NOMO-1 treated with DMSO at 0.1 percent for 48 hours (cell line): ENCODE results near the gene ZSCAN2.
"Not testable (repeated sequence)": the region's sequence is repeated elsewhere in the genome, so short reads cannot be mapped to it uniquely, and the experiment has no call there.

Source experiments
- DNase-seq: peaks from one replicate; lab custom pipeline; 2025; ENCODE audit not compliant: unreplicated experiment; lab: John Stamatoyannopoulos, UW

Gene ZSCAN2

DNA sequence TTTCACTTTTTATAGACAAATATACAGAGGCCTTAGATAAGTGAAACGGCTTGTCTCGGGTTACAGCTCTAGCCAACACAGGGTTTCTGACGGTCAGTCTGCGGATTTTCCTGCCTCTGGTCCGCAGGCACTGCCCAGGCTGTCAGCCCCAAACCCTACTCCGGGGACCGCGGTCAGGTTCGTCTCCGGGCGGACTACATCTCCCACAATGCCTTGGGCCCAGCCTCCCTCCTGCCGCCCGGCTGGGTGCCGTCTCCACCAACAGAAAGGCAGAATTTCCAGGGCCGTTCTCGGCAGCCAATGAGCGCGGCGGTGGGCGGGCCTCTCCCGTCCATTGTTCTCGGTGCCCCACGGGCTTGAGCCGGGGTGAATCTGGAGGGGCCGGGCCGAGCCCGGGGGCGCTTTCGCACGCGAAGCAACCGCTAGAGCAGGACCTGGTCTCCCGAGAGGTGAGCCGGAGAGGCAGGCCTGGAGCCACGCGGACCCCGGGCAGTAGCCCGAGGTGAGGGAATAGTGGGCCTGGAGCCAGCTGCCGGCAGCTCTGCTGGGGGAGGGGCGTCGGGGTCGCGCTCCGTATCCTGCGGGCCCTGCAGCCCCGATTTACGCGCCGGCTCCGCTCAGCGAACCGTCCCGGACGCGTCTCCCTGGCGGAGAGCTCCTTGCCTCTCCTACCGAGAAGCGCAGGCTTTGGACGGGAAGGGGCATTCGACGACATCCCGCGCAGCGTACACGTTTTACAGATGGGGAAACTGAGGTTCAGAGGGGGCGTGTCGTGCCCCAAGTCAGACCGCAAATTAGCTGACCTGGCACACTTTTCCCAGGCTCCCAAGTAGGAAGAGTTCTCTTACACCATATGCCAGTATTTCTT, at the start of gene ZSCAN2:
Gene ZSCAN2, plus strand, starts transcription at position 323 of the 868 bp plus-strand sequence. CDS start 2,919 bp downstream, outside the sequence.
- peak; percentile 96 for DNase-seq

GRCh38 chr15:84551624-84552023, 49.2 kb upstream of the ZSCAN2 start:
- DNase-seq = not testable (repeated sequence)

- no peak for DNase-seq
These were observed 47.9 kb upstream of the ZSCAN2 start for GRCh38 chr15:84552896-84553295.

- not testable (repeated sequence) for DNase-seq
These were observed 44.1 kb upstream of the ZSCAN2 start for GRCh38 chr15:84556690-84557089.

GRCh38 chr15:84568021-84568420, 32.8 kb upstream of the ZSCAN2 start:
- not testable (repeated sequence) for DNase-seq

- DNase-seq = peak; percentile 62
These were observed 30.6 kb upstream of the ZSCAN2 start for GRCh38 chr15:84570164-84570735.

DNA sequence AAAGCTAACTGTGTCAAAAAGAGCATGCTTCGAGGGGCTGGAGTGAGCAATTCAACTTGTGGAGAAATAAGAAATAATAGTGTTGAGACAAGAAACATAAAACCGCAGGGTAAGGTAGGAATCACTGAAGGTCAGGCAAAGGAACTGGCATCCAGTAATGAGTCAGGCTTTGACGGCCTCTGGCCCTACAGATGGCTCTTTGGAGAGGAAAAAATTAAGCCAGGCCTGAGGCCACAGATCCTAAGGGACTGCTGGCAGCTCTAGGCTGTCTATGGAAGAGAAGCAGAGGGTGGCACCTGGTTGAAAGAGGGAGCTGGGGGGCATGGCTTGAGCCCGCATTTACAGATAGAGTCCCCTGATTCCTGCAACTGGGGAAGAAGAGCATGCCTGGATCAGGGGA, 28.6 kb upstream of the ZSCAN2 start:
- no peak for DNase-seq

- DNase-seq = no peak
These were observed 25.3 kb upstream of the ZSCAN2 start for GRCh38 chr15:84575493-84575892.

- not testable (repeated sequence) for DNase-seq
These were observed 22.9 kb upstream of the ZSCAN2 start for GRCh38 chr15:84577891-84578290.

DNA sequence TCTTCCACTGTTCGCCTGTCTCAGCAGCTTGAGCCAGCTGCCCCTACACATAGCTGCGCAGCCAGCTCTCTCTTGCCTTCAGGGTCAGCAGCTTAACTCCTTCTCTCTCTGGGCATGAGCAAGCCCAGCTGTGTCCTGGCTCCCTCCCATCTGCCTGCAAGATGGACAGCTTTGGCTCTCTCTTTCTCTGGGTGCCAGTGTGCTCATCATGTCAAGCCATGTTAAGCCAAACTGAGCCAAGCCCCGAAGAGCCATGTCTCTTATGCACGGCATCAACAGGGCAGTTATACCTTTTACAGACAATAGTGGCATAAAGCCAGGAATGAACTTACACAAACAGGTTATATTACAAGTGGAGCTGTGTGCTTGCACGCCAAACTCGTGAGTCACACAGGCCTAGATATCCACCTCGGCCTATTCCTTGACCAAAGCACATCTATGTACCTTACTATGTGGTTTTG, 21.5 kb upstream of the ZSCAN2 start:
- not testable (repeated sequence) for DNase-seq

DNA sequence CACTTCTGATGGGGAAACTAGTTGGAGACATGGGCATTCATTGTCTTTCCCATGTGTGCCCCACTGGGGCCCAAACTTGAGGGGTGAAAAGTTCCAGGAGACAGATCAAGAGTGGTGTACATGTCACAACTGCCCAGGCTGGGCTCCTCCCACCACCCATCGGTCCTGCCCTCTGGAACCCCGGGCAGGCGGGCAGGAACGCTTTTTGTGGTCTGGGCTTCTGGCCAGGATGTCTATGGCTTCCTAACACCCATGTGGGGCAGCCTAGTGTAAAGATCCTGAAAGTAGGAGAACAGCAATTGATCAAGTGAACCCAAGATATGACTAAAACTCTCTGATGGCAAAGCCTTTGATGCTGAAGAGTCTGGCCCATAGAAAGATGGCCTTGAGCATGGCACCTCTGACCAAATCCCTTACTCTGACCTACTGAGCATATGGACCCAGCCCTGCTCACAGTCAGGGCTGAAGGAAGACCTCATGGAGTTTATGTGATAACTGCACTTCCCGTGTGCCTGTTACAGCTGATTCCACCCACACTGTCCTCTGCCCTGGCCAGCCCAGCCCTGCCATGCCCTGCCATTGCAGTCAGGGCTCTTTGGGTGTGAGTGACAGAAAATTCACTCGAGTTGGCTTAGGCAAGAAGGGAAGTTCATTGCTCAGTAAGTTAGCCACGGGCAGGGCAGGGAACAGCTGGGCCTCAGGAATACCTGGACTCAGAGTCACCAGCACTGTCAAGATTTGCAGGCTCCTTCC, 19.0 kb upstream of the ZSCAN2 start:
- not testable (repeated sequence) for DNase-seq

GRCh38 chr15:84582583-84583157, 18.1 kb upstream of the ZSCAN2 start:
- no peak for DNase-seq

GRCh38 chr15:84583921-84584320, 16.9 kb upstream of the ZSCAN2 start:
- DNase-seq = not testable (repeated sequence)

- no peak for DNase-seq
These were observed 14.1 kb upstream of the ZSCAN2 start for GRCh38 chr15:84586696-84587095.

DNA sequence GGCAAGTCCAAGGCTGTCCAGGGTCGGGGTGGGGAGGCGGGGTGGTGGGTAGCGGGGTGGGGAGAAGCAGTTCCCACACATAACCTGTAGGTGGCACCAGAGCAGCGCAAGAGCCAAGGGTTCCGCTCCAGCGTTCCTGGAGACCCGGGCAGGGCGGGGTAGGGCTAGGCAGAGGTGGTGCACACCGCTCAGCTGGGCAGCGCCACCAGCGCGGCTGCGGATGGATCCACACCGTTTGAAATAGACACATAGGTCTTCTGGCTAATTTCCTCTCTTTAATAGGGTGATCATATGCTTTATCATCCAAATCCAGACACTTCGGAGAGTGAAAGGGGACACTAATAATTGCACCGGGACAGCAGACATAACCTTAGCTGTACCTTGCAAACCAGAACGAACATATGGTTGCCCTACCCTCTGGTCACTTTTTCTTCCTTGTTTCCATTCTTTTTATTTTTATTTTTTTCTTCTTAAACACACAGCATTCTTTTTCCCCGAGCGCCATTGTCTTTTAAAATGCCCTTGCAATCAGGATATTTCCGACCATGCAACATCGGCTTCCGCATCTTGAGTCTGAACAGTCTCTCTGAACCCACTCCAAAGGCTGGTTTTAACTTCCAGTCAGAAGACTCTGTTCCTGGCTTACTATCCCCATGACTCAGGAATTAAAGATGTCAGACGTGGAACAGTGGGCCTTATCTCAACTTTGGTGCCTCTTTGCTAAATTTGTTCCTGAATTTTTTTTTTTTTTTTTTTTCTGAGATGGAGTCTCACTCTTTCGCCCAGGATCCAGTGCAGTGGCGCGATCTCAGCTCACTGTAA, 12.5 kb upstream of the ZSCAN2 start:
- peak; percentile 85 for DNase-seq

DNA sequence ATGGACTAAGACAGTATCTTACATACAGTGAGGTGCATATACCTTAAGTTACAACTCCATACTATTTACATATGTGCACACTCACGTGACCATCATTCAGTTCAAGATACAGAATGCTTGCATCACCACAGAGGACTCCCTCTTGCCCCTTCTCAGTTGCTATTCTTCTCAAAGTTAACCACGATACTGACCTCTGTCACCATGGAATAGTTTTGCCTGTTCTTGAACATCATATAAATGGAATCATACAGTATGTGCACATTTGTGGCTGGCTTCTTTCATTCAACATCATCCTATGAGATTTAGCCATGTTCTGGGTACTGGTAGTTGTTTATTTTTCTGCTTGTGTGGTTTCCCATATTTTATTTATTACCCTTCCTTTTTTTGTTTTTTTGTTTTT, 10.4 kb upstream of the ZSCAN2 start:
- no peak for DNase-seq

DNA sequence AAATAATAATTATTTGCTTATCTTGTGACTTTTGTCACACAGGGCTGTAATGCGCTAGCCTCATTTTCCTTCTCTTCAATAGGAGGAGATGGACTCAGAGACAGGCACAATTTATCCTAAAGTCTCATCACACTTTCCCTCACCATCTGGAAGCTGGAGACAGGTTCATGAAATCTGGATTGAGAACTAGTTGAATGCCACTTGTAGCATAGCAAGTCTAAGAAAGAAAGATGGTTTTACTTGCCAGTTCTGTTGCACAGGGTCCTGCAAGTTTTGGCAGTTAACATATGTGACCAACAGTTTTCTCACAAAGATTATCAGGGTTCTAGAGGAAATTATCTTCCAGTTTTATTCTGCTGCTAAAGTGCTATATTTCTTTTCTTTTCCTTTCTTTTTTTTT, 9.0 kb upstream of the ZSCAN2 start:
- DNase-seq = no peak

GRCh38 chr15:84594617-84595290, 6.1 kb upstream of the ZSCAN2 start:
- peak; percentile 14 for DNase-seq

DNA sequence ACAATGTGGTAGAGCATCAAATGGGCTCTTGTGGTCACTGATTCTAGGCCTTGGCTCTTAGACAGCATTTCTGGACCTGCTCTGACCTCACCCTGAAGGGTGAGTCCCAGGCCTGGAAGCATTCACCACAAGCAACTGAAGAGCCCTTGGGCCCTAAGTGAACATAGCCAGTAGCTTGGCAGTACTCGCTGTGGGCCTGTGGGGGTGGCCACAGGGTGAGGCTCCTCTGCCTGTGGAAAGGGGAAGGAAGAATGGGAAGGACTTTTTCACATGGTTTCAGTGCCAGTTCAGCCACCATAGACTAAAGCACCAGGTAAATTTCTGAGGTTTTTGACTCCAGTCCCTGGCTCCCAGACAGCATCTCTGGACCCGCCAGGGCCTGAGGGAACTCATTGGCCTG, 5.1 kb upstream of the ZSCAN2 start:
- DNase-seq = peak; percentile 55

DNA sequence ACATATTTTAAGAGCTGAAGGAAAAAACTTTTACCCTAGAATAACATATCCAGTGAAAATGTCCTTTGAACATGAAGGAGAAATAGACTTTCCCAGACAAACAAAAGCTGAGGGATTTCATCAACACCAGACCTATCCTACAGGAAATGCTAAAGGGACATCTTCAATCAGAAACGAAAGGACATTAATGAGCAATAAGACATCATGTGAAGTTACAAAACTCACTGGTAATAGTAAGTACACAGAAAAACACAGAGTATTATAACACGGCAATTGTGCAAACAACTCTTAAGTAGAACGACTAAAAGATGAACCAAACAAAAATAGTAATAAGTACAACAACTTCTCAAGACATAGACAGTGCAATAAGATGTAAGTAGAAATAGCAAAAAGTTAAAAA, 3.5 kb upstream of the ZSCAN2 start:
- no peak for DNase-seq
